Panc1 (cell line): Measurements from ENCODE around the gene CACTIN. TPM values are rescaled to one million over a fixed set of nuclear protein-coding genes. Genes with fewer than 3 reads are reported as not detected.
A peak's percentile ranks its signal among the peaks of the same experiment; 100 is the strongest.

Experiments used
- ATAC-seq: fragments of 200-7000 bp; cut with Tn5 transposase; 2 replicates; pipeline ENCODE4 v1.9.1; 2020; ENCODE audit warnings: mild to moderate bottlenecking, moderate library complexity
- BruUV-seq: library from RNA; stranded (reverse); fragments of 400-500 nt; replicated peaks from 2 replicates; lab custom pipeline; 2021; lab: Mats Ljungman, UMichigan
- CTCF ChIA-PET: fragments of 300-600 bp; sonication (Branson Sonifier 250); formaldehyde crosslinking; loops from one replicate; lab custom pipeline; 2022; ENCODE audit warnings: antibody characterized with exemption; lab: Charles Lee
- POLR2A ChIA-PET: fragments of 300-600 bp; sonication (Branson Sonifier 250); formaldehyde crosslinking; loops from one replicate; lab custom pipeline; 2022; ENCODE audit warnings: antibody characterized with exemption; lab: Charles Lee
- DNase-seq: peaks from one replicate; pipeline ENCODE4 v3.0.0-alpha.2; 2010; ENCODE audit warnings: low read depth, low spot score
- H3K27ac ChIP-seq: 2 replicates; pipeline ENCODE4 v1.5.1; 2011; ENCODE audit warnings: mild to moderate bottlenecking, low read length, inconsistent platforms
- H3K27me3 ChIP-seq: fragments of 200-500 bp; sonication (Bioruptor generic); 2 replicates; pipeline ENCODE4 v1.6.0; 2014; ENCODE audit warnings: low read length, inconsistent platforms; ENCODE audit not compliant: control insufficient read depth, insufficient read depth
- H3K36me3 ChIP-seq: fragments of 200-500 bp; sonication (Bioruptor generic); 2 replicates; pipeline ENCODE4 v1.5.1; 2014; ENCODE audit warnings: inconsistent platforms, mild to moderate bottlenecking, low read length, moderate library complexity; ENCODE audit not compliant: control insufficient read depth, insufficient read depth
- H3K4me1 ChIP-seq: 2 replicates; pipeline ENCODE4 v1.5.1; 2011; ENCODE audit warnings: inconsistent platforms, mild to moderate bottlenecking, low read length, moderate library complexity; ENCODE audit not compliant: control insufficient read depth, insufficient read depth
- H3K4me3 ChIP-seq, 2 experiments: 2 replicates each; pipeline ENCODE4 v1.5.1; 2011 to 2012; ENCODE audit warnings: low read depth in 2 of 2, low read length in 2 of 2, mild to moderate bottlenecking in 2 of 2, inconsistent platforms in 1 of 2, moderate library complexity in 1 of 2
- H3K9me3 ChIP-seq: fragments of 200-500 bp; sonication (Bioruptor generic); 2 replicates; pipeline ENCODE4 v1.5.1; 2014; ENCODE audit warnings: low read depth, mild to moderate bottlenecking, inconsistent platforms, low read length, moderate library complexity; ENCODE audit not compliant: control insufficient read depth, insufficient read depth
- CTCF ChIP-seq: fragments of 450-650 bp; IDR thresholded peaks from 2 replicates; pipeline ENCODE4 v1.5.1; 2017; ENCODE audit warnings: mild to moderate bottlenecking
- POLR2AphosphoS5 ChIP-seq: IDR thresholded peaks from 2 replicates; pipeline ENCODE4 v1.6.1; 2012; ENCODE audit warnings: mild to moderate bottlenecking, low read depth, low read length, moderate library complexity
- REST ChIP-seq, 2 experiments: IDR thresholded peaks; 2 replicates each; pipeline ENCODE4 v1.6.1; 2011 to 2012; ENCODE audit warnings: low read depth in 2 of 2, control low read depth in 1 of 2, low read length in 1 of 2, mild to moderate bottlenecking in 1 of 2, moderate library complexity in 1 of 2; ENCODE audit not compliant: insufficient read depth in 1 of 2
- SIN3A ChIP-seq: IDR thresholded peaks from 2 replicates; pipeline ENCODE4 v1.6.1; 2012; ENCODE audit warnings: low read depth, mild to moderate bottlenecking, low read length, moderate library complexity, borderline replicate concordance; ENCODE audit not compliant: insufficient read depth
- TCF7L2 ChIP-seq: IDR thresholded peaks from 2 replicates; pipeline ENCODE4 v1.6.1; 2011; ENCODE audit warnings: mild to moderate bottlenecking, low read depth, low read length, inconsistent platforms
- in situ Hi-C: cut with HindIII; loops from 2 replicates; pipeline ENCODE4 v1.10.0; 2016; ENCODE audit warnings: low sequenced_read_pairs, low pct_unique_long_range_greater_than_20kb
- intact Hi-C: fragments of 100-400 bp; cut with micrococcal nuclease; formaldehyde crosslinking; loops from one replicate; pipeline ENCODE4 v1.10.0; 2022; ENCODE audit not compliant: unreplicated experiment
- total RNA-seq: library from RNA; stranded (reverse); gene quantifications from one replicate; pipeline ENCODE4 v1.2.1, GENCODE V29; 2021; ENCODE audit not compliant: unreplicated experiment

CACTIN gene
- total RNA-seq, 1 experiment from 2014 or later = 25.2 TPM

GRCh38 chr19:3589439-3589838 lies 37.2 kb downstream of the CACTIN start:
- ChIA-PET CTCF (interaction anchor here (0.6 kb wide), 1 partner anchor 12 kb away, joined by 3 read pairs; no protein-coding TSS in a partner anchor), POLR2A (interaction anchor here (0.6 kb wide), 1 partner anchor 103 kb away, joined by 6 read pairs; no protein-coding TSS in a partner anchor)
- Histone ChIP-seq H3K4me3 (no peak overlapping the region), H3K36me3 (no peaks in the 10 kb centered on the region), H3K9me3 (no peaks in the 10 kb centered on the region), H3K4me1 (no peaks in the 10 kb centered on the region), H3K27ac (no peak overlapping the region), H3K27me3 (no peaks in the 10 kb centered on the region)
- BruUV-seq = no TSS peak
- intact Hi-C loops (no loop called here), in situ Hi-C loops (no loop called here)
- DNase-seq (no peak), ATAC-seq (no peak)
- TF ChIP-seq CTCF (no peak), TCF7L2 (no peak), REST (IDR thresholded peaks at IDR 0.05; ENCODE audit: insufficient read depth in 1 of 2, low read depth in 2 of 2, low read length in 1 of 2) (no peak), SIN3A (no peak), POLR2AphosphoS5 (no peak)

DNA sequence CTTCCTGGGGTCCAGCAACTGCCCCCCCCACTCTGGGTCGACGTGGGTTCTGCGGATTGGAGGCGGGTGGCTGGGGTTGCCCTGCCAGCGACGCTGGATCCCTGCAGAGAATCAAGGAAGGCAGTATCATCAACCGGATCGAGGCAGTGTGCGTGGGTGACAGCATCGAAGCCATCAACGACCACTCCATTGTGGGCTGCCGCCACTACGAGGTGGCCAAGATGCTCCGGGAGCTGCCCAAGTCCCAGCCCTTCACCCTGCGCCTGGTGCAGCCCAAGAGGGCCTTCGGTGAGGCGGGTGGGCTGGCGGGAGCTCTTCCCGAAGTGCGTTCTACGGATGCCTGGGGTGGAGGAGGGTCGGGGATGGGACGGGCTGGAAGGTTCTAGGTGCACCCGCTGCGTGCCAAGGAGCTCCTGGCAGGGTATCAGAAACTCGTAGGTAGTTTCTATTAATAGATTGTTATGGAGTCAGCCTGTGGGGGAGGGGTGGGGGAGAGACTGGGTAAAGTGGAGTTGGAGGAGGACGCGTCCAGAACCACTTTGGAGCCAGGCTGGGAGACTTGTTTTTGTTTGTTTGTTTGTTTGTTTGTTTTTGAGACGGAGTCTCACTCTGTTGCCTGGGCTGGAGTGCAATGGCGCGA lies 39.8 kb downstream of the CACTIN start:
- TF ChIP-seq POLR2AphosphoS5 (no peak), SIN3A (no peak), CTCF (no peak), TCF7L2 (no peak), REST (IDR thresholded peaks at IDR 0.05; ENCODE audit: insufficient read depth in 1 of 2, low read depth in 2 of 2, low read length in 1 of 2) (no peak)
- POLR2A ChIA-PET = no interaction called here
- Histone ChIP-seq H3K27ac (no peak overlapping the region), H3K4me3 (no peak overlapping the region), H3K4me1 (no peaks in the 10 kb centered on the region), H3K9me3 (no peaks in the 10 kb centered on the region), H3K36me3 (no peaks in the 10 kb centered on the region), H3K27me3 (no peaks in the 10 kb centered on the region)
- intact Hi-C loops = no loop called here
- ATAC-seq (peak; percentile 42; the same call in 1 of the 2 replicates), DNase-seq (no peak)
- CTCF ChIA-PET = no interaction called here
- in situ Hi-C loops = no loop called here
- no TSS peak for BruUV-seq
